Measurements from ENCODE around the gene C2orf72. TPM values are rescaled to one million over a fixed set of nuclear protein-coding genes. Genes with fewer than 3 reads are reported as not detected.

Gene C2orf72
- polyA plus RNA-seq, 1 experiment, result not detected

DNA sequence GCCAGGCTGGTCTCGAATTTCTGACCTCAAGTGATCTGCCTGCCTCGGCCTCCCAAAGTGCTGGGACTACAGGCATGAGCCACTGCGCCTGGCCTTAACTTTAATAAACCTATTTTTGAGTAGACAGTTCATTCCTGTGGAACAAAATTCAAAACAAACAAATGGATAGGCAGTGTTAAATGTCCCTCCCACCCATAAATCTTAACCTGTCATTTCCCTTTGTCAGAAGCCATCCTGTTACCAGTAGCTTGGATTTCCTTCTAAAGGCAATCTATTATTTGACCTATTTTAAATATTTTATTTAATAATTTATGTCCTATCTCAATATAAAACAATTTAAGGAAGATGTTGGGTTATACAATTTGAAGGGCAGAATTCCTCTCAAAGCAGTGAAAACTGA is 6.6 kb upstream of the C2orf72 start:
- POLR2A ChIA-PET, result no interaction called here
- CTCF ChIA-PET, result interaction anchor here (1.1 to 1.5 kb wide), 2 partner anchors 22 to 43 kb away, joined by 6 read pairs; no protein-coding TSS in a partner anchor
- Histone ChIP-seq H3K4me3 (ENCODE audit: low read depth, low read length) (no peak overlapping the region), H3K27me3 (ENCODE audit: control insufficient read depth, insufficient read depth, low read length) (peaks cover 29% of the 10 kb centered on the region), H3K27ac (ENCODE audit: low read depth, low read length) (no peak overlapping the region), H3K9me3 (ENCODE audit: control insufficient read depth, insufficient read depth, low read length) (no peaks in the 10 kb centered on the region)
- no peak for DNase-seq (ENCODE audit: low read depth, low spot score)
- TF ChIP-seq, protein P1, sequence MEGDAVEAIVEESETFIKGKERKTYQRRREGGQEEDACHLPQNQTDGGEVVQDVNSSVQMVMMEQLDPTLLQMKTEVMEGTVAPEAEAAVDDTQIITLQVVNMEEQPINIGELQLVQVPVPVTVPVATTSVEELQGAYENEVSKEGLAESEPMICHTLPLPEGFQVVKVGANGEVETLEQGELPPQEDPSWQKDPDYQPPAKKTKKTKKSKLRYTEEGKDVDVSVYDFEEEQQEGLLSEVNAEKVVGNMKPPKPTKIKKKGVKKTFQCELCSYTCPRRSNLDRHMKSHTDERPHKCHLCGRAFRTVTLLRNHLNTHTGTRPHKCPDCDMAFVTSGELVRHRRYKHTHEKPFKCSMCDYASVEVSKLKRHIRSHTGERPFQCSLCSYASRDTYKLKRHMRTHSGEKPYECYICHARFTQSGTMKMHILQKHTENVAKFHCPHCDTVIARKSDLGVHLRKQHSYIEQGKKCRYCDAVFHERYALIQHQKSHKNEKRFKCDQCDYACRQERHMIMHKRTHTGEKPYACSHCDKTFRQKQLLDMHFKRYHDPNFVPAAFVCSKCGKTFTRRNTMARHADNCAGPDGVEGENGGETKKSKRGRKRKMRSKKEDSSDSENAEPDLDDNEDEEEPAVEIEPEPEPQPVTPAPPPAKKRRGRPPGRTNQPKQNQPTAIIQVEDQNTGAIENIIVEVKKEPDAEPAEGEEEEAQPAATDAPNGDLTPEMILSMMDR (IDR thresholded peaks at IDR 0.05; ENCODE audit: low read depth, low read length), result no peak

DNA sequence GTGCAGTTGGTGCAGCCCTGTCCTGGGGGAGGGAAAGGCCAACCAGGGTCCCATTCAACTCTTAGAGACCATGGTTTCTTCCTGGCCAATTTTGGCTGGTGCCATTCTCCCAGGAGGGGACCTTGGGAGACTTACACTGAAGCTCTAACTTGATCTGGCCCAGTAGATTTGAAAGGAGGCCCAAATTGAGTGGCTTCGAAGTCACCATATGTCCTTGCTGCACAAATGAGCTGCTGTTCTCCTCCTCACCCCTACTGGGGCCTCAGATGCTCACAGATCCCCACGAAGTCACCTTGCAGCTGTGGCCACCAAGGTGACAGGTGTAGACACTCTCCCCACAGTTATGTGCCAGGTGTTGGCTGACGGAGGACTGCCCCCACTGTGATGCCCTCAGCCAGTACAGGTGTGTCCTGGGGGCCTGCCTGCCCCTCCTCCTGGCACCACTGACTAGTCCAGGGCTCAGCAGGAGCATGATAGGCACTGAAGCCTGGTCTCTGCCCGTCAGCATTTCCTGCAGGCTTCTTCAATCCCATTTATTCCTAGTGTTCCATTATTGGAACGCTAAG is 4.7 kb upstream of the C2orf72 start:
- ChIA-PET POLR2A (no interaction called here), CTCF (no interaction called here)
- no peak for DNase-seq (ENCODE audit: low read depth, low spot score)
- peaks cover 36% of the 10 kb centered on the region for H3K27me3 ChIP-seq (ENCODE audit: control insufficient read depth, insufficient read depth, low read length)
- no peak overlapping the region for H3K4me3 ChIP-seq (ENCODE audit: low read depth, low read length)
- TF ChIP-seq, protein P1 (IDR thresholded peaks at IDR 0.05; ENCODE audit: low read depth, low read length), result no peak
- no peak overlapping the region for H3K27ac ChIP-seq (ENCODE audit: low read depth, low read length)
- H3K9me3 ChIP-seq (ENCODE audit: control insufficient read depth, insufficient read depth, low read length), result no peaks in the 10 kb centered on the region

DNA sequence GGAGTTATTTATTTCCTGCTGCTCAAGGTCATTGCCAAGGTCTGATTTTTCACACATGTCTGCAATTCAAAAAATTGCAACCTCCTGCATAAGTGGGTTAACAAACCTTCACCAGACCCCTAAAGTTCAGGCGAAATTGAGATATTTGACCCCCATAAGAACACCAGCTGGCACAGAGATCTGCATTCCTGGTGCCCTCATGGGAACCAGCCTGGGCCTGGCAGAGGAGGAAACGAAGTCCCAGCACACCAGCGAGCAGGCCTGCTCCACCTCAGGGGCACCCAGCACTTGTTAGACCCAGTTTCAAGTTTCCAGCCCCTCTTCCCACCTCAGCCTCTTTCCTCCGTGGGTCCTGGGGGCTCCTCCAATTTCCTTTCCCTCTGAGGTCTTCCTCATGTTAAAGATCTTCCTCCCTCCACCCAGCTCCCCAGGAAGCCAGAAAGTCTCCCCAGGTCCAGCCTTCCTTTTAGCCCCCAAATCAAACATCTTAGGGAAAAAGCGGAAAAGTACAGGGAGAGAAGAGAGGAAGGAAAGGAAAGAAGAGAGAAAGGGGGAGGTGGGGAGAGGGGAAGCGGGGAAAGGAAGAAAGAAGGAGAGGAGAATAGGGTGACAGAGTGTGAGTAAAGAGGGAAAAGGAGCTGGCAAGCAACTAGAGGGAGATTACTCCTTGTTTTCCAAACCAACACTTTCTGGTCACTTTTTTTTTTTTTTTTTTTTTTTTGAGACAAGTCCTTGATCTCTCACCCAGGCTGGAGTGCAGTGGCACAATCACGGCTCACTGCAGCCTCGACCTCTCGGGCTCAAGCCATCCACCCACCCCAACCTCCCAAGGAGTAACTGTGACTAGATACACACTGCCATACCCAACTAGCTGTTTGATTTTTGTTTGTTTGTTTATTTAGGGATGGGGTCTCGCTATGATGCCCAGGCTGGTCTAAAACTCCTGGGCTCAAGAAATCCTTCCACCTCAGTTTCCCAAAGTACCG is 3.9 kb upstream of the C2orf72 start:
- no peak for DNase-seq (ENCODE audit: low read depth, low spot score)
- Histone ChIP-seq H3K9me3 (ENCODE audit: control insufficient read depth, insufficient read depth, low read length) (no peaks in the 10 kb centered on the region), H3K27me3 (ENCODE audit: control insufficient read depth, insufficient read depth, low read length) (peaks cover 37% of the 10 kb centered on the region), H3K27ac (ENCODE audit: low read depth, low read length) (no peak overlapping the region), H3K4me3 (ENCODE audit: low read depth, low read length) (no peak overlapping the region)
- TF ChIP-seq, protein P1 (IDR thresholded peaks at IDR 0.05; ENCODE audit: low read depth, low read length), result no peak
- ChIA-PET POLR2A (interaction anchor here (0.5 kb wide), 1 partner anchor 582 kb away, joined by 4 read pairs; no protein-coding TSS in a partner anchor), CTCF (no interaction called here)

DNA sequence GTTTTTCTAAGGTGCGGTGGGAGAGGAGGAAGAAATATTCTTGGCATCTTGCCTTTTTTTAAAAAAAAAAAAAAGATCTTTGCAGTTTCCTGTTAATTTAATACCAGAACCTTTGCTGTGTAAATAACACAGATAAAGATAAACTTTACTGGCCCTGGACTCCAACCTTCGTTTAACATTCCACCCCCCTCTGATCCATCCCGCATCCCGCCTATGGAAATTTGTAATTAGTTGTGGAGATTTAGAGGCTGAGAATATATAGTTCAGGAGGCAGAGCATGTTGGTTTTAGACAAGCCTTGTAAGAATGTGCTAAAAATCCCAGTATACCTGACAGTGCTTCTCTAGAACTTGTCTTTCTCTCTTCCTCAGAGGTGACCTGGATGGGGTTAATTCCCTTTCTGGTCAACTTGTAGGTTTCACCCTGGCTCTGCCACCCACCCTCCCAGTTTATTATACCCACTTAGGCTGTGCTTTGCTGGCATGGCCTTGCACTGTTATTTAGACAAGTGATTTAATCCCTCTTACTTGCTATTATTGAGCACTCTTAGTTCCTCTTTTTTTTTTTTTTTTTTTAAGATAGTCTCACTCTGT is 2.9 kb upstream of the C2orf72 start:
- TF ChIP-seq, protein P1 (IDR thresholded peaks at IDR 0.05; ENCODE audit: low read depth, low read length), result no peak
- no peaks in the 10 kb centered on the region; the same call in 1 of the 2 replicates for H3K9me3 ChIP-seq (ENCODE audit: control insufficient read depth, insufficient read depth, low read length)
- POLR2A ChIA-PET, result no interaction called here
- H3K27ac ChIP-seq (ENCODE audit: low read depth, low read length), result no peak overlapping the region
- no peak for DNase-seq (ENCODE audit: low read depth, low spot score)
- peaks cover 44% of the 10 kb centered on the region for H3K27me3 ChIP-seq (ENCODE audit: control insufficient read depth, insufficient read depth, low read length)
- CTCF ChIA-PET, result no interaction called here
- no peak overlapping the region for H3K4me3 ChIP-seq (ENCODE audit: low read depth, low read length)

All from AG04450 (cell line).